ENCODE measurements around the gene ASB3. TPM values are rescaled to one million over a fixed set of nuclear protein-coding genes. Genes with fewer than 3 reads are reported as not detected.
A peak's percentile ranks its signal among the peaks of the same experiment; 100 is the strongest.

ASB3 gene
- total RNA-seq, 1 experiment from 2014 or later = 23.1 TPM

DNA sequence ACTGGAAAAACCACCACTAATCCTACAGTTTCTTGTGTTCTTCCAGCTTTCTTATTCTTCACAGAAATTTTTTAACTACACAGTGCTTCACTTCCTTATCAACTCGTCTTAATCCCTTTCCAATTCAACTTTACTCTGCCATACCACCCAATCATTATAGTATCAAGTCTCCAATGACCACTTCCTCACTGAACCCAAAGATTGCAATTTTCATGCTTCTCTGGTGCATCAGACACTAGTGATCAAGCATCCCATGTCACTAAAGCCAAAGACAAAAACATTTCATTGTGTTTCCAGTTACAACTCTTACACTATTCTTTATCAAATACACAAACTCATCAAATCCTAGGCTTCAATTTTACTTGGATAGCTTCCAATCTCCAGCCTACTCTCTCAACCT, 9.6 kb downstream of the ASB3 start:
- no peak overlapping the region for H4K5ac ChIP-seq (ENCODE audit: insufficient read length, low read depth, low read length)
- H3K27ac ChIP-seq (ENCODE audit: insufficient read length, low read depth, low read length) = no peak overlapping the region
- Mint-ChIP-seq H3K9me3 (no peaks in the 10 kb centered on the region), H3K27me3 (ENCODE audit: low read depth) (no peaks in the 10 kb centered on the region), H3K4me3 (no peak overlapping the region), H3K36me3 (ENCODE audit: insufficient read depth in 1 of 3, low read depth in 3 of 3) (peaks cover 26 to 49% (median 41%) of the 10 kb centered on the region in 3 experiments; a peak in 6 of 7 replicates), H3K4me1 (peaks cover 2% of the 10 kb centered on the region in 2 experiments), H3K27ac (peak overlapping the region in 1 of 3 experiments; percentile 7; a peak in 2 of 7 replicates)
- no peaks in the 10 kb centered on the region for H3K4me1 ChIP-seq (ENCODE audit: insufficient read depth, low read length)
- H4K8ac ChIP-seq (replicated peaks; ENCODE audit: insufficient read length, low read depth, low read length) = no peak overlapping the region
- H3K9ac ChIP-seq (ENCODE audit: extremely low read depth, insufficient read length, low read length) = no peak overlapping the region
- H3K14ac ChIP-seq (ENCODE audit: insufficient read depth, low read length) = no peak overlapping the region
- no peak overlapping the region for H3K18ac ChIP-seq (ENCODE audit: insufficient read length, low read depth, low read length)
- H4K91ac ChIP-seq (ENCODE audit: insufficient read length, low read depth, low read length) = no peak overlapping the region
- H3T11ph ChIP-seq (ENCODE audit: low read length) = no peak overlapping the region
- H2BK12ac ChIP-seq (ENCODE audit: insufficient read length, low read depth, low read length) = no peak overlapping the region
- no peak overlapping the region for H2BK15ac ChIP-seq (ENCODE audit: low read depth, low read length)
- TF ChIP-seq CTCF (conservative IDR thresholded peaks at IDR 0.05) = no peak
- H3K23me2 ChIP-seq (ENCODE audit: insufficient read length, low read depth, low read length, poor library complexity, severe bottlenecking) = no peaks in the 10 kb centered on the region
- no peak for DNase-seq
- no peak overlapping the region for H2AFZ ChIP-seq (ENCODE audit: low read length)
- H2BK20ac ChIP-seq (ENCODE audit: low read depth, low read length, poor library complexity, severe bottlenecking) = no peak overlapping the region
- H3K4ac ChIP-seq (ENCODE audit: low read depth, low read length) = no peak overlapping the region
- H2AK5ac ChIP-seq (ENCODE audit: insufficient read length, low read length) = no peak overlapping the region
- WGBS (ENCODE audit: extremely low coverage, insufficient read length, low lambda C conversion rate) = 100% methylated on average over 1 of the region's 1 CpG
- H3K23ac ChIP-seq (ENCODE audit: insufficient read length, low read depth, low read length) = no peak overlapping the region
- H3K79me2 ChIP-seq (ENCODE audit: insufficient read depth, low read length) = peaks cover 12% of the 10 kb centered on the region; the same call in 1 of the 2 replicates
- H3K9me3 ChIP-seq (ENCODE audit: control insufficient read depth, low read depth, low read length) = no peaks in the 10 kb centered on the region
- H2BK120ac ChIP-seq (ENCODE audit: low read depth, low read length, poor library complexity, severe bottlenecking) = no peak overlapping the region
- H2BK5ac ChIP-seq (ENCODE audit: insufficient read length, low read length) = no peak overlapping the region
- H4K20me1 ChIP-seq (ENCODE audit: control insufficient read depth, insufficient read depth, insufficient read length) = no peaks in the 10 kb centered on the region
- H3K27me3 ChIP-seq (ENCODE audit: insufficient read depth, low read length) = no peaks in the 10 kb centered on the region
- no peak overlapping the region for H3K56ac ChIP-seq (ENCODE audit: insufficient read length, low read depth, low read length)
- H3K4me2 ChIP-seq (ENCODE audit: insufficient read depth, insufficient read length, low read length) = no peak overlapping the region
- H3K79me1 ChIP-seq (ENCODE audit: insufficient read depth, low read depth, low read length, poor library complexity, severe bottlenecking) = peaks cover 3% of the 10 kb centered on the region

Measured in H9 (cell line).